Endodermal cell (in vitro differentiated cells): Measurements from ENCODE around the gene AACS. TPM values are rescaled to one million over a fixed set of nuclear protein-coding genes. Genes with fewer than 3 reads are reported as not detected.
"Not testable (repeated sequence)": the region's sequence is repeated elsewhere in the genome, so short reads cannot be mapped to it uniquely, and the experiment has no call there.

Source experiments
- DNase-seq: peaks from one replicate; pipeline ENCODE4 v3.0.0-alpha.2; 2017
- H3K27ac ChIP-seq: 2 replicates; pipeline ENCODE4 v1.5.1; 2013; ENCODE audit warnings: mild to moderate bottlenecking, low read depth, low read length, moderate library complexity
- H3K27me3 ChIP-seq: 2 replicates; pipeline ENCODE4 v1.6.1; 2013; ENCODE audit warnings: mild to moderate bottlenecking, low read length, moderate library complexity; ENCODE audit not compliant: insufficient read depth, control insufficient read depth, poor library complexity, severe bottlenecking
- H3K36me3 ChIP-seq: 2 replicates; pipeline ENCODE4 v1.7.0; 2013; ENCODE audit warnings: mild to moderate bottlenecking, low read length, moderate library complexity; ENCODE audit not compliant: control insufficient read depth, insufficient read depth
- H3K4me1 ChIP-seq: one replicate; pipeline ENCODE4 v1.7.0; 2013; ENCODE audit warnings: low read length; ENCODE audit not compliant: control insufficient read depth, insufficient read depth
- H3K4me3 ChIP-seq: 2 replicates; pipeline ENCODE4 v1.5.1; 2013; ENCODE audit warnings: mild to moderate bottlenecking, low read length, moderate library complexity
- H3K9ac ChIP-seq: 2 replicates; pipeline ENCODE4 v1.6.1; 2013; ENCODE audit warnings: mild to moderate bottlenecking, low read length, moderate library complexity; ENCODE audit not compliant: poor library complexity, severe bottlenecking; ENCODE audit errors: extremely low read depth
- H3K9me3 ChIP-seq: 2 replicates; pipeline ENCODE4 v1.6.1; 2013; ENCODE audit warnings: mild to moderate bottlenecking, low read length, moderate library complexity; ENCODE audit not compliant: control insufficient read depth
- H3K27ac Mint-ChIP-seq: 2 replicates; pipeline ENCODE4 v1.8.0; 2020; ENCODE audit warnings: mixed read lengths
- H3K27me3 Mint-ChIP-seq: 2 replicates; pipeline ENCODE4 v1.8.0; 2021; ENCODE audit warnings: mild to moderate bottlenecking, mixed read lengths; ENCODE audit not compliant: insufficient read depth
- H3K36me3 Mint-ChIP-seq: 2 replicates; pipeline ENCODE4 v1.8.0; 2020; ENCODE audit warnings: low read depth, mixed read lengths
- H3K4me1 Mint-ChIP-seq: 2 replicates; pipeline ENCODE4 v1.8.0; 2020; ENCODE audit warnings: mixed read lengths
- H3K4me3 Mint-ChIP-seq: 2 replicates; pipeline ENCODE4 v1.8.0; 2020; ENCODE audit warnings: mild to moderate bottlenecking, moderate library complexity, mixed read lengths
- H3K9me3 Mint-ChIP-seq: 2 replicates; pipeline ENCODE4 v1.8.0; 2020; ENCODE audit warnings: mild to moderate bottlenecking, mixed read lengths
- WGBS, 2 experiments: methylation state at CpG; one replicate each; pipeline versions ENCODE4 v1.1.5 to v1.1.7; 2013; ENCODE audit warnings: missing lambda C conversion rate in 2 of 2, mixed read lengths in 1 of 2; ENCODE audit not compliant: insufficient coverage in 1 of 2, insufficient read length in 1 of 2; 5-methylcytosine and 5-hydroxymethylcytosine counted together
- total RNA-seq, 2 donors: library from RNA; stranded (reverse); fragmentation: NEBNext Ultra II Directional in 1 of 2; extraction: Animal tissue kit (Norgen Biotek cat#: 25700) in 1 of 2; gene quantifications; 2 replicates in 1 of 2; 3 replicates in 1 of 2; pipeline ENCODE4 v1.2.1, GENCODE V29; 2021
- TF ChIP-seq, protein P1 (sequence below): fragments of 200-600 bp; sonication (generic); conservative IDR thresholded peaks from 2 replicates; pipeline ENCODE4 v1.5.0; 2021; ENCODE audit warnings: antibody characterized with exemption, mild to moderate bottlenecking

The AACS gene
- total RNA-seq, 2 donors from 2014 or later, result 55.4 to 71.9 TPM

- Mint-ChIP-seq H3K36me3 (peaks cover 61% of the 10 kb centered on the region), H3K27ac (no peak overlapping the region), H3K4me3 (no peak overlapping the region), H3K9me3 (no peaks in the 10 kb centered on the region), H3K4me1 (peaks cover 9% of the 10 kb centered on the region), H3K27me3 (no peaks in the 10 kb centered on the region)
- WGBS, 2 experiments, result 90 to 96% methylated on average over 2 of the region's 2 CpGs
- Histone ChIP-seq H3K9me3 (no peaks in the 10 kb centered on the region), H3K27me3 (no peaks in the 10 kb centered on the region), H3K36me3 (peaks cover 55% of the 10 kb centered on the region), H3K4me3 (no peak overlapping the region), H3K9ac (no peak overlapping the region), H3K27ac (no peak overlapping the region), H3K4me1 (no peaks in the 10 kb centered on the region)
- TF ChIP-seq, protein P1, sequence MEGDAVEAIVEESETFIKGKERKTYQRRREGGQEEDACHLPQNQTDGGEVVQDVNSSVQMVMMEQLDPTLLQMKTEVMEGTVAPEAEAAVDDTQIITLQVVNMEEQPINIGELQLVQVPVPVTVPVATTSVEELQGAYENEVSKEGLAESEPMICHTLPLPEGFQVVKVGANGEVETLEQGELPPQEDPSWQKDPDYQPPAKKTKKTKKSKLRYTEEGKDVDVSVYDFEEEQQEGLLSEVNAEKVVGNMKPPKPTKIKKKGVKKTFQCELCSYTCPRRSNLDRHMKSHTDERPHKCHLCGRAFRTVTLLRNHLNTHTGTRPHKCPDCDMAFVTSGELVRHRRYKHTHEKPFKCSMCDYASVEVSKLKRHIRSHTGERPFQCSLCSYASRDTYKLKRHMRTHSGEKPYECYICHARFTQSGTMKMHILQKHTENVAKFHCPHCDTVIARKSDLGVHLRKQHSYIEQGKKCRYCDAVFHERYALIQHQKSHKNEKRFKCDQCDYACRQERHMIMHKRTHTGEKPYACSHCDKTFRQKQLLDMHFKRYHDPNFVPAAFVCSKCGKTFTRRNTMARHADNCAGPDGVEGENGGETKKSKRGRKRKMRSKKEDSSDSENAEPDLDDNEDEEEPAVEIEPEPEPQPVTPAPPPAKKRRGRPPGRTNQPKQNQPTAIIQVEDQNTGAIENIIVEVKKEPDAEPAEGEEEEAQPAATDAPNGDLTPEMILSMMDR, result no peak
- DNase-seq, result no peak
Observed at GRCh38 chr12:125072496-125072895, 7.3 kb downstream of the AACS start.

GRCh38 chr12:125074294-125074693 lies 9.1 kb downstream of the AACS start:
- 100% methylated on average over 1 of the region's 2 CpGs for WGBS, 2 experiments
- H3K27me3 Mint-ChIP-seq, H3K4me1 ChIP-seq, H3K27ac Mint-ChIP-seq, H3K9ac ChIP-seq, H3K4me3 ChIP-seq, H3K27ac ChIP-seq, H3K9me3 ChIP-seq, DNase-seq, H3K4me3 Mint-ChIP-seq, H3K4me1 Mint-ChIP-seq, H3K27me3 ChIP-seq, H3K9me3 Mint-ChIP-seq: not testable (repeated sequence)
- peaks cover 71% of the 10 kb centered on the region for H3K36me3 ChIP-seq
- peaks cover 70% of the 10 kb centered on the region for H3K36me3 Mint-ChIP-seq

DNA sequence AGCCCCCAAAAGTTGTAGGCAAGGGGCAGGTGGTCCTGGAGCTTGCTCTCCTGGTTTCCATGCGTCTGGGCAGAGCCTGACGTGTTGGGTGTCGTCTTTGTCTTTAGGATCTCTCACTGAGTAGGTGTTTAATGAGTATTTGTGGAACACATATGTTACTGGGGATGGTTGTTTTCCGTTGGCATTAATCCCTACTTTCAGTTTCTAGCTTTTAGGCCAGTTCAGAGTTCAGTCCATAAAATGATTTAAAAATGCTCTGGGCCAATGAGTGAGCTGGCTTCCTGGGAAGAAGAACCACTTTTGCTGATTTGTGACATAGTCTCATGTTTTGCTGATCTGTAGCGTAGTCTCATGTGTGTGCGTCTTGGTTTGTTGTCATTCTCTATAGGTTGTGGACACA lies 10.9 kb downstream of the AACS start:
- no peak for DNase-seq
- Mint-ChIP-seq H3K27ac (peak overlapping the region; percentile 3), H3K4me1 (no peaks in the 10 kb centered on the region), H3K27me3 (no peaks in the 10 kb centered on the region), H3K9me3 (no peaks in the 10 kb centered on the region), H3K4me3 (no peak overlapping the region), H3K36me3 (peaks cover 76% of the 10 kb centered on the region)
- Histone ChIP-seq H3K9ac (no peak overlapping the region), H3K27me3 (no peaks in the 10 kb centered on the region), H3K4me3 (no peak overlapping the region), H3K36me3 (peaks cover 67% of the 10 kb centered on the region), H3K27ac (no peak overlapping the region), H3K9me3 (no peaks in the 10 kb centered on the region), H3K4me1 (no peaks in the 10 kb centered on the region)
- 91 to 98% methylated on average over 4 to 6 of the region's 6 CpGs for WGBS, 2 experiments
- TF ChIP-seq, protein P1, result no peak

DNA sequence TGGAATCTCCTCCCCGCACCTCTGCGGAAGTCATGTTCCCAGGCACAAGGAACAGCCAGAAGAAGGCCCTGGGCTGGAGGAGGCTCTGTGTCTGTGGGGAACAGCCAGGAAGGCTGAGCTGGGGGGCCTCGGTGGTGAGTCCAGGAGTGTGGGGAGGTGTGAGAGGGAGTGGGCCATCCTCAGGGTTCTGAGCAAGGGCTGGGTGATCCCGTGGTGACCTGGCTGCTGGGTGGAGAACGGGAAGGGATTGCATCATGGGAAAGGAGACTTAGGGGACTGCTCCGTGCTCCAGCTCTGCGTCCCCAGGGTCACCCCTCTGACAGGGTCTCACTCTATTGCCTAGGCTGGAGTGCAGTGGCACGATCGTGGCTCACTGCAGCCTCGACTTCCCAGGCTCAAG lies 13.8 kb downstream of the AACS start:
- Histone ChIP-seq H3K9me3 (no peaks in the 10 kb centered on the region), H3K4me1 (no peaks in the 10 kb centered on the region), H3K27me3 (no peaks in the 10 kb centered on the region), H3K36me3 (peaks cover 70% of the 10 kb centered on the region), H3K9ac (no peak overlapping the region), H3K4me3 (no peak overlapping the region), H3K27ac (no peak overlapping the region)
- Mint-ChIP-seq H3K9me3 (no peaks in the 10 kb centered on the region), H3K27me3 (no peaks in the 10 kb centered on the region), H3K4me1 (no peaks in the 10 kb centered on the region), H3K27ac (no peak overlapping the region), H3K4me3 (no peak overlapping the region), H3K36me3 (peaks cover 75% of the 10 kb centered on the region)
- TF ChIP-seq, protein P1, result no peak
- 97 to 100% methylated on average over 4 to 10 of the region's 10 CpGs for WGBS, 2 experiments
- no peak for DNase-seq
